ENCODE data around the gene DCST2.

Gene DCST2

DNA sequence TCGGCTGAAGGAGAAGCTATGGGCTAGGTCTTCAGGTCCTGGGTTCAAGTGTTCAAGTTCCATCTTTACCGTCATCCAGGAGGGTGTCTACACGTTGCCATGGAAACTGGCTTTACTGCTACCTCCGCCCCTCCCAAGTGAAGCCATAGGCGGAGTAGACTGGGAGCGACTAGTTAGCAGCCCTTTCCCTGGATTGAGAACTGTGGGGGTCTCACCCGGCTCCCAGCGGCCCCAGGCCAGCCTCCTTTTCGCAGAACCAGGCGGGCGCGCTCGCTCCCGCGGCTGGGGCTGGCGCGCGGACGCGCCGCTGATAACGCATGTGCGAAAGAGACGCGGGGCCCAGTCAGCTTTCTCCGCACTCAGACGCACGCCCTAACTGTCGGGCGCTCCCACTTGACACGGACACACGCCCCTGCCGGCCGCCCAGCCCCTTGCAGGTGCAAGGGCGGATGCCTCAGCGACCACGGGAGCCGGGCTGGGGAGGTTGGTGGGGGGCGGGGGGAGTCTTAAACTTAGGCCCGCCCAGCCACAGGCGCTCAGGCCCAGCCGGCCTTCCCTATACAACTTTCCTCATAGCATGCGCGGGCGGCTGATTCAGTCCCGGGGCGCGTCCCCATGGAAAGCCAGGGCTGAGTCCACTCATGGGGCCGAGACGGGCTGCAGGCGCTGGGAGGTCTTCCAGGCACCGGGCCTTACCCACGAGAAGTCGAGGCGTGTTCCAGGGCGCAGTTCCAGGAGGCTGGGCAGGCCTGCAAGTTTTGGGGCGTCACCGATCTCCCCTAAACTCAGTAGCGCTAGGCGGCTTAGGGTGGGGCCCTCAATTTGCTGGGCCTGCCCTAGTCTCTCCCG lies 37.4 kb upstream of the DCST2 start:
- peaks cover 11% of the 10 kb centered on the region; the same call in 1 of the 2 replicates for H3K79me2 ChIP-seq (ENCODE audit: insufficient read depth, low read length)
- no peaks in the 10 kb centered on the region for H4K20me1 ChIP-seq (ENCODE audit: insufficient read depth, low read length, poor library complexity, severe bottlenecking)
- H3K4me3 ChIP-seq (ENCODE audit: low read length, poor library complexity, severe bottlenecking) = no peak overlapping the region
- no peaks in the 10 kb centered on the region for H3K27me3 ChIP-seq (ENCODE audit: insufficient read depth, low read length, poor library complexity, severe bottlenecking)
- H3K4me2 ChIP-seq (ENCODE audit: low read depth, low read length, poor library complexity, severe bottlenecking) = no peak overlapping the region
- H2AFZ ChIP-seq (ENCODE audit: low read length) = no peak overlapping the region
- H3K9me3 ChIP-seq (ENCODE audit: insufficient read depth, low read depth, low read length) = no peaks in the 10 kb centered on the region
- H3K9ac ChIP-seq (ENCODE audit: low read depth, low read length, poor library complexity, severe bottlenecking) = no peak overlapping the region
- peaks cover 51% of the 10 kb centered on the region for H3K4me1 ChIP-seq (ENCODE audit: insufficient read depth, low read length, poor library complexity, severe bottlenecking)
- no peaks in the 10 kb centered on the region for H3F3A ChIP-seq (ENCODE audit: low read depth)
- no peak for TF ChIP-seq EZH2phosphoT487 (IDR thresholded peaks at IDR 0.05; ENCODE audit: borderline replicate concordance)
- TF ChIP-seq, protein P1, sequence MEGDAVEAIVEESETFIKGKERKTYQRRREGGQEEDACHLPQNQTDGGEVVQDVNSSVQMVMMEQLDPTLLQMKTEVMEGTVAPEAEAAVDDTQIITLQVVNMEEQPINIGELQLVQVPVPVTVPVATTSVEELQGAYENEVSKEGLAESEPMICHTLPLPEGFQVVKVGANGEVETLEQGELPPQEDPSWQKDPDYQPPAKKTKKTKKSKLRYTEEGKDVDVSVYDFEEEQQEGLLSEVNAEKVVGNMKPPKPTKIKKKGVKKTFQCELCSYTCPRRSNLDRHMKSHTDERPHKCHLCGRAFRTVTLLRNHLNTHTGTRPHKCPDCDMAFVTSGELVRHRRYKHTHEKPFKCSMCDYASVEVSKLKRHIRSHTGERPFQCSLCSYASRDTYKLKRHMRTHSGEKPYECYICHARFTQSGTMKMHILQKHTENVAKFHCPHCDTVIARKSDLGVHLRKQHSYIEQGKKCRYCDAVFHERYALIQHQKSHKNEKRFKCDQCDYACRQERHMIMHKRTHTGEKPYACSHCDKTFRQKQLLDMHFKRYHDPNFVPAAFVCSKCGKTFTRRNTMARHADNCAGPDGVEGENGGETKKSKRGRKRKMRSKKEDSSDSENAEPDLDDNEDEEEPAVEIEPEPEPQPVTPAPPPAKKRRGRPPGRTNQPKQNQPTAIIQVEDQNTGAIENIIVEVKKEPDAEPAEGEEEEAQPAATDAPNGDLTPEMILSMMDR (conservative IDR thresholded peaks at IDR 0.05; ENCODE audit: low read length) = no peak
- no peaks in the 10 kb centered on the region for H3K36me3 ChIP-seq (ENCODE audit: insufficient read depth, low read length)
- no peaks in the 10 kb centered on the region for H3K9me2 ChIP-seq (replicated peaks; ENCODE audit: low read depth, low read length)

DNA sequence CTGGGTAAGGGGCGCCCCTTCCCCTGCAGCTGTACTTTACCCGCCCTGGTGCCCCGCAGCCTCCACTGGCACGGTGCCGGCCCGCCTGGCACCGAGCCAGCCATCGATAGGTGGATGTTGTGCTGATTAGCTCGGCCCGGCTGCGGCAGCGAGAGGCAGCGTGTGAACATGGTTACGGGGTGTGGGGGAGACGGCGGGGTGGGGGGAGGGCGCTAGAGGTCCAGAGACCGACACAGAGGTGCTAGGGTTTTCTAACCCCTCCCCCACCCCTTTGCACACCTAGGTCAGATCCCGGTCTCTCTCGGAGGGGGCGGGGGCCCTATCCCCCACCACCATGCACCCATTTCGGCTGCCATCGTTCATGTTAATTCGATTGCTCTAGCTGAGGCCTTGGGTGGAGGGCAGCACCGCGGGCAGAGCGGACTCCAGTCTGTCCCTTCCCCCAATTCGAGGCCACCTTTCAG lies 36.6 kb upstream of the DCST2 start:
- no peaks in the 10 kb centered on the region for H3K36me3 ChIP-seq (ENCODE audit: insufficient read depth, low read length)
- H3F3A ChIP-seq (ENCODE audit: low read depth) = no peaks in the 10 kb centered on the region
- H3K4me1 ChIP-seq (ENCODE audit: insufficient read depth, low read length, poor library complexity, severe bottlenecking) = peaks cover 44% of the 10 kb centered on the region
- peaks cover 13% of the 10 kb centered on the region; the same call in 1 of the 2 replicates for H3K79me2 ChIP-seq (ENCODE audit: insufficient read depth, low read length)
- TF ChIP-seq, protein P1 (conservative IDR thresholded peaks at IDR 0.05; ENCODE audit: low read length) = no peak
- no peak for TF ChIP-seq EZH2phosphoT487 (IDR thresholded peaks at IDR 0.05; ENCODE audit: borderline replicate concordance)
- H3K9me3 ChIP-seq (ENCODE audit: insufficient read depth, low read depth, low read length) = no peaks in the 10 kb centered on the region
- H4K20me1 ChIP-seq (ENCODE audit: insufficient read depth, low read length, poor library complexity, severe bottlenecking) = peaks cover 1% of the 10 kb centered on the region
- no peaks in the 10 kb centered on the region for H3K9me2 ChIP-seq (replicated peaks; ENCODE audit: low read depth, low read length)
- no peak overlapping the region for H3K4me3 ChIP-seq (ENCODE audit: low read length, poor library complexity, severe bottlenecking)
- H2AFZ ChIP-seq (ENCODE audit: low read length) = no peak overlapping the region
- no peak overlapping the region for H3K9ac ChIP-seq (ENCODE audit: low read depth, low read length, poor library complexity, severe bottlenecking)
- H3K27me3 ChIP-seq (ENCODE audit: insufficient read depth, low read length, poor library complexity, severe bottlenecking) = no peaks in the 10 kb centered on the region
- H3K4me2 ChIP-seq (ENCODE audit: low read depth, low read length, poor library complexity, severe bottlenecking) = no peak overlapping the region

DNA sequence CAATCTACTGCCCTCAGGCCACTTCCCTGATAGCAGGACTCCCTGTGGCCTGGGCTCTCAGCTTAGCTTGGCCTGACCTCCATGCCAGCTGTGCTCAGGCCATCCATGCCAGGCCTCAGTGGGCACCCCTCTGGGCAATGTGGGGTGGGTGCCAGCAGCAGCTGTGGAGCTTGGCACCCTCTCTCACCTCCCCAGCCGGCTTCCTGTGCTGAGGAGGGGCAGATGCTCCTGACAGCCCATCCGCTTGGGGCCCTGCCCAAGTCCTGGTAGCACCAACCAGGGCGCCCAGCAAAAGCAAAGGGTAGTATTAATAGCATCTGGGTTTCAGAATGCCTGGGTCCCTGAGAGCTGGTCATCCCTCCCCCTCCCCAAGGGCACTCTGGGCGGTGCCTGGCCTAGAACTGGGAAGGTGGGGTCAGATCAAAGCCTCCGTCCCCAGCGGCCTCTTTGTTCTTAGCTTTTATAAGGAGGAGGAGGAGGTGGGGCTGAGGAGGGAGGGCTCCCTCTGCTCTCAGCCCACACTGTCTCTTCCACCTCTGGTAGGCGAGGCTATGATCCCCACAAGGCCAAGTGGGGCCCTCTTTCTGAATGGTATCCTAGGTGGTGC lies 36.1 kb upstream of the DCST2 start:
- Histone ChIP-seq H3K4me1 (ENCODE audit: insufficient read depth, low read length, poor library complexity, severe bottlenecking) (peaks cover 43% of the 10 kb centered on the region), H3K36me3 (ENCODE audit: insufficient read depth, low read length) (no peaks in the 10 kb centered on the region), H2AFZ (ENCODE audit: low read length) (no peak overlapping the region), H3F3A (ENCODE audit: low read depth) (no peaks in the 10 kb centered on the region), H3K4me2 (ENCODE audit: low read depth, low read length, poor library complexity, severe bottlenecking) (no peak overlapping the region), H3K4me3 (ENCODE audit: low read length, poor library complexity, severe bottlenecking) (no peak overlapping the region), H3K79me2 (ENCODE audit: insufficient read depth, low read length) (peaks cover 19% of the 10 kb centered on the region), H3K27me3 (ENCODE audit: insufficient read depth, low read length, poor library complexity, severe bottlenecking) (no peaks in the 10 kb centered on the region), H3K9me3 (ENCODE audit: insufficient read depth, low read depth, low read length) (no peaks in the 10 kb centered on the region), H3K9ac (ENCODE audit: low read depth, low read length, poor library complexity, severe bottlenecking) (no peak overlapping the region), H3K9me2 (replicated peaks; ENCODE audit: low read depth, low read length) (no peaks in the 10 kb centered on the region), H4K20me1 (ENCODE audit: insufficient read depth, low read length, poor library complexity, severe bottlenecking) (peaks cover 7% of the 10 kb centered on the region)
- TF ChIP-seq, protein P1 (conservative IDR thresholded peaks at IDR 0.05; ENCODE audit: low read length) = no peak
- TF ChIP-seq EZH2phosphoT487 (IDR thresholded peaks at IDR 0.05; ENCODE audit: borderline replicate concordance) = no peak
